Suprapubic skin (tissue), 4 donors: Measurements from ENCODE around the gene TECPR1. TPM values are rescaled to one million over a fixed set of nuclear protein-coding genes. Genes with fewer than 3 reads are reported as not detected.

ENCODE experiments used
- DNase-seq, 2 donors: peaks; one replicate each; pipeline ENCODE4 v3.0.0-alpha.2; 2019; ENCODE audit warnings: low spot score in 2 of 2
- H3K27ac ChIP-seq: fragments of 200-600 bp; sonication (generic); one replicate; pipeline ENCODE4 v1.5.1; 2019
- H3K27me3 ChIP-seq: fragments of 200-600 bp; sonication (generic); one replicate; pipeline ENCODE4 v1.5.1; 2019
- H3K36me3 ChIP-seq: fragments of 200-600 bp; sonication (generic); one replicate; pipeline ENCODE4 v1.5.1; 2019
- H3K4me1 ChIP-seq: fragments of 200-600 bp; sonication (generic); one replicate; pipeline ENCODE4 v1.5.1; 2019
- H3K4me3 ChIP-seq: fragments of 200-600 bp; sonication (generic); one replicate; pipeline ENCODE4 v1.5.1; 2019; ENCODE audit warnings: mild to moderate bottlenecking
- H3K9me3 ChIP-seq: fragments of 200-600 bp; sonication (generic); one replicate; pipeline ENCODE4 v1.5.1; 2019
- CTCF ChIP-seq, 2 donors: fragments of 200-600 bp in 1 of 2; fragments of 450-650 bp in 1 of 2; sonication (generic) in 1 of 2; IDR thresholded peaks; one replicate each; pipeline ENCODE4 v1.5.1; 2016 to 2019; ENCODE audit warnings: antibody characterized with exemption in 2 of 2, mild to moderate bottlenecking in 1 of 2, moderate library complexity in 1 of 2
- EP300 ChIP-seq: sonication (generic); formaldehyde crosslinking; IDR thresholded peaks from one replicate; pipeline ENCODE4 v1.6.1; 2017; ENCODE audit warnings: antibody characterized with exemption
- POLR2A ChIP-seq, 2 donors: fragments of 450-650 bp; IDR thresholded peaks; one replicate each; pipeline ENCODE4 v1.6.1; 2017; ENCODE audit warnings: antibody characterized with exemption in 2 of 2, mild to moderate bottlenecking in 2 of 2, moderate library complexity in 2 of 2
- POLR2AphosphoS5 ChIP-seq, 3 donors: sonication (generic); formaldehyde crosslinking; IDR thresholded peaks; one replicate each; pipeline ENCODE4 v1.6.1; 2017; ENCODE audit warnings: antibody characterized with exemption in 3 of 3
- WGBS: methylation state at CpG from one replicate; pipeline ENCODE4 v1.1.5; 2018; 5-methylcytosine and 5-hydroxymethylcytosine counted together
- total RNA-seq, 4 donors: library from RNA; depleted of rRNA; stranded (reverse); fragments of >200 nt; gene quantifications; one replicate each; pipeline ENCODE4 v1.1.0, GENCODE V29; 2016

Gene TECPR1
- total RNA-seq, 4 donors from 2014 or later, result 15.3 to 20.9 (median 16.5) TPM

DNA sequence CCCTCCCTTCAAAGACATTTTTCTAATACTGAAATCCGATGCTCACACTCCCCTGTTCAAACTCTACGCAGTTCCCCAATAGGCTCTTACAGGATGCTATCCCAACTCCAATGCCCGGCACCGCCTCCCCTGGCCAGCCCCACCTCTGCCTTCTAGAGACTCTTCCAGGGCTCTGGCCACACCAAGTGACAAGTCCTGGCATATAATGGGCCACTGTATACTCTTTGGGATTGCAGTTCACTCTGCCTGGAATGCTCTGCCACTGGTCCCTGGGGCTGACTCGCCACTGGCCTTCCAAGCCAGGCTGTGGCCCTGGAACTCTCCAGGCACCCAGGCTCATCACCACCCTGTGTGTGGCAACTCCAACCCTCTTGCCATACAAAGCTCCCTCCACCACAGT is 26.4 kb upstream of the TECPR1 start:
- Histone ChIP-seq H3K4me1 (peaks cover 26% of the 10 kb centered on the region), H3K27ac (no peak overlapping the region), H3K9me3 (no peaks in the 10 kb centered on the region), H3K4me3 (no peak overlapping the region), H3K27me3 (no peaks in the 10 kb centered on the region), H3K36me3 (no peaks in the 10 kb centered on the region)
- TF ChIP-seq CTCF (IDR thresholded peaks at IDR 0.05) (no peak), POLR2A (IDR thresholded peaks at IDR 0.05) (no peak), EP300 (no peak), POLR2AphosphoS5 (IDR thresholded peaks at IDR 0.05) (no peak)
- no peak for DNase-seq
- WGBS, result 100% methylated on average over 5 of the region's 5 CpGs

DNA sequence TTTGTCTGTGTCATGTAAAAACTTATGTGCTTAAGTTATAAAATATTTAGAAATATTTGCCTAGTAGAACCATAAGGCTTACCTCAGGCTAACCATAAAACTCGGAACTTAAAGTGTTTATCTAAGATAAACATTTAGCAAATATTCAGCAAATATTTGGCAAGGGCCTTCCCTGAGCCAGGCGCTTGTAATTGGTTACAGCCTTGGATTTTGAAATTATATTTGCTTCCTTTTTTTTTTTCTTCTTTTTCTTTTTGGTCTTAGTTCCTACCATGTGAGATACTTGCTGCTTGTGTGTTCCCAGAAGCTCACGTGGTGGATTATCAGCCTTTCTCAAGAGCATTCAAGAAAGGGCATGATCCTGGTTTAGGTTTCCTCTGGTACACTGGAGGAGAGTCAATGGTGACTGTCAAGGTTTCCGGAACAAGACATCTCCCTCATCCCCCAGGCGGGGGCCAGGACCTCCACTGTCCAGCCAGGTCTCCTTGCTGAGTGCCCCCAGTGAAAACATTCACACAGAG is 24.3 kb upstream of the TECPR1 start:
- WGBS, result 46% methylated on average over 5 of the region's 5 CpGs
- Histone ChIP-seq H3K27me3 (no peaks in the 10 kb centered on the region), H3K4me1 (peaks cover 12% of the 10 kb centered on the region), H3K36me3 (no peaks in the 10 kb centered on the region), H3K9me3 (no peaks in the 10 kb centered on the region), H3K27ac (peak overlapping the region; percentile 2), H3K4me3 (no peak overlapping the region)
- TF ChIP-seq POLR2A (IDR thresholded peaks at IDR 0.05), result no peak
- no peak for TF ChIP-seq POLR2AphosphoS5 (IDR thresholded peaks at IDR 0.05)
- no peak for TF ChIP-seq CTCF (IDR thresholded peaks at IDR 0.05)
- TF ChIP-seq EP300, result no peak
- DNase-seq, result no peak

- Histone ChIP-seq H3K27me3 (no peaks in the 10 kb centered on the region), H3K36me3 (peaks cover 6% of the 10 kb centered on the region), H3K27ac (no peak overlapping the region), H3K4me3 (no peak overlapping the region), H3K4me1 (no peaks in the 10 kb centered on the region), H3K9me3 (no peaks in the 10 kb centered on the region)
- TF ChIP-seq CTCF (IDR thresholded peaks at IDR 0.05), result no peak
- TF ChIP-seq POLR2A (IDR thresholded peaks at IDR 0.05), result no peak
- no peak for TF ChIP-seq EP300
- no peak for TF ChIP-seq POLR2AphosphoS5 (IDR thresholded peaks at IDR 0.05)
- no peak for DNase-seq
- WGBS, result 84% methylated on average over 3 of the region's 3 CpGs
Observed at GRCh38 chr7:98267303-98267702, 15.3 kb upstream of the TECPR1 start.

DNA sequence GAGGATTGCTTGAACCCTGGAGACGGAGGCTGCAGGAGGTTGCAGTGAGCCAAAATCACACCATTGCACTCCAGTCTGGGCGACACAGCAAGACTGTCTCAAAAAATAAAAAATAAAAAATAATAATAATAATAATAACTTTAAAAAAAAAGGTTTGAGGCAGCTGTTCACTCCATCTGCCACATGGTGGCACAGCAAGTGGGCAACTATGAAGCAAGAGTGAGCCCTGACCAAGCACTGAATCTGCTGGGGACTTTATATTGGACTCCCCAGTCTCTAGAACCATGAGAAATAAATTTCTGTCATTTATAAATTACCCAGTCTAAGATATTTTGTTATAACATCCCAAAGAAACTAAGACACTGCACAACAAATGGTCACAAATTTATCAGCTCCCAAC is 14.8 kb upstream of the TECPR1 start:
- no peaks in the 10 kb centered on the region for H3K4me1 ChIP-seq
- TF ChIP-seq CTCF (IDR thresholded peaks at IDR 0.05) (no peak), POLR2A (IDR thresholded peaks at IDR 0.05) (no peak), EP300 (no peak), POLR2AphosphoS5 (IDR thresholded peaks at IDR 0.05) (no peak)
- H3K9me3 ChIP-seq, result no peaks in the 10 kb centered on the region
- no peak overlapping the region for H3K27ac ChIP-seq
- no peak overlapping the region for H3K4me3 ChIP-seq
- H3K36me3 ChIP-seq, result peaks cover 7% of the 10 kb centered on the region
- no peak for DNase-seq
- H3K27me3 ChIP-seq, result no peaks in the 10 kb centered on the region
- WGBS, result 67% methylated on average over 2 of the region's 2 CpGs

- no peak overlapping the region for H3K27ac ChIP-seq
- peaks cover 14% of the 10 kb centered on the region for H3K36me3 ChIP-seq
- no peaks in the 10 kb centered on the region for H3K27me3 ChIP-seq
- no peak for TF ChIP-seq CTCF (IDR thresholded peaks at IDR 0.05)
- TF ChIP-seq POLR2AphosphoS5 (IDR thresholded peaks at IDR 0.05), result no peak
- TF ChIP-seq POLR2A (IDR thresholded peaks at IDR 0.05), result no peak
- no peak for TF ChIP-seq EP300
- no peaks in the 10 kb centered on the region for H3K4me1 ChIP-seq
- WGBS, result 69% methylated on average over 5 of the region's 5 CpGs
- H3K4me3 ChIP-seq, result no peak overlapping the region
- no peak for DNase-seq
- no peaks in the 10 kb centered on the region for H3K9me3 ChIP-seq
Observed at GRCh38 chr7:98265841-98266271, 13.8 kb upstream of the TECPR1 start.
